IPS-NIHi11 (cell line): ENCODE results near the gene SIN3A.
"Not testable (repeated sequence)": the region's sequence is repeated elsewhere in the genome, so short reads cannot be mapped to it uniquely, and the experiment has no call there.

ENCODE experiments used
- DNase-seq: peaks from one replicate; pipeline ENCODE4 v3.0.0; 2012; ENCODE audit warnings: mixed read lengths, low spot score

The SIN3A gene

DNA sequence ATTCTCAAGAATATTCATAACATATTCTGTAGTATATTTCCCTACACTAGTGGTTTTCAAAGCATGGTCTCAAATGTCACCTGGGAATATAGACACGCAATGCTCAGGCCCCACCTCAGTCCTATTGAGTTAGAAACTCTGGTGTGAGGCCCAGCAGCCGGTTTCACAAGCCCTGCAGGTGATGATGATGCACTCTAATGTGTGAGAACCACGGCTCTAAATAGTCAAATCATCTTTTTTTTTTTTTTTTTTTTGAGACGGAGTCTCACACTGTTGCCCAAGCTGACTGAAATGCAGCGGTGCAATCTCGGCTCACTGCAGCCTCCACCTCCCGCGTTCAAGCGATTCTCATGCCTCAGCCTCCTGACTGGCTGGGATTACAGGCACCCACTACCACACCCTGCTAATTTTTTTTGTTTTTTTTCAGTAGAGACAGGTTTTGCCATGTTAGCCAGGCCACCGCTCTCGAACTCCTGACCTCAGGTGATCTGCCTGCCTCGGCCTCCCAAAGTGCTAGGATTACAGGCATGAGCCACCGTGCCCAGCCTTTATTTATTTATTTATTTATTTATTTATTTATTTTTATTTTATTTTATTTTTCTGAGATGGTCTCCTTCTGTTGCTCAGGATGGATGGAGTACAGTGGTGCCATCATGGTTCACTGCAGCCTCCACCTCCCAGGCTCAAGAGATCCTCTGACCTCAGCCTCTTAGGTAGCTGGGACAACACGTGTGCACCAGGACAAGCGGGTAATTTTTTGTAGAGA is 117.7 kb downstream of the SIN3A start:
- DNase-seq: not testable (repeated sequence)

GRCh38 chr15:75332093-75332492 is 119.4 kb downstream of the SIN3A start:
- not testable (repeated sequence) for DNase-seq

DNA sequence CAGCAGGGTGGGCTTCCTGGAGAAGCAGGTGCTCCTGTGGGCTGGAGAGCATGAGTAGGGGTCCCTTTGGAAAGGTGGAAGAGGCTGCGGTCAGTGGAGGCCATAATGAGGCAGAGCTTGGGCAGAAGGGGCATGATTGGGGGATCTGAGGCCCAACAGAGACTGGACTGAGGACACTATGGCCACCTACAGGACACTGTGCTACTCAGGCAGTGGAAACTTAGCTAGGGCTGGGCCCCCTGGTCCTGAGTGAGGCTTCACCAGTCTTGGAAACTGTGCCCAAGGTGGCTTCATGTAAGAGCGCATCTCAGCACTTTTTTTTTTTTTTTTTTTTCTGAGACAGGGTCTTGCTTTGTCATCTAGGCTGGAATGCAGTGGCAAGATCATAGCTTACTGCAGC is 121.9 kb downstream of the SIN3A start:
- DNase-seq: no peak

DNA sequence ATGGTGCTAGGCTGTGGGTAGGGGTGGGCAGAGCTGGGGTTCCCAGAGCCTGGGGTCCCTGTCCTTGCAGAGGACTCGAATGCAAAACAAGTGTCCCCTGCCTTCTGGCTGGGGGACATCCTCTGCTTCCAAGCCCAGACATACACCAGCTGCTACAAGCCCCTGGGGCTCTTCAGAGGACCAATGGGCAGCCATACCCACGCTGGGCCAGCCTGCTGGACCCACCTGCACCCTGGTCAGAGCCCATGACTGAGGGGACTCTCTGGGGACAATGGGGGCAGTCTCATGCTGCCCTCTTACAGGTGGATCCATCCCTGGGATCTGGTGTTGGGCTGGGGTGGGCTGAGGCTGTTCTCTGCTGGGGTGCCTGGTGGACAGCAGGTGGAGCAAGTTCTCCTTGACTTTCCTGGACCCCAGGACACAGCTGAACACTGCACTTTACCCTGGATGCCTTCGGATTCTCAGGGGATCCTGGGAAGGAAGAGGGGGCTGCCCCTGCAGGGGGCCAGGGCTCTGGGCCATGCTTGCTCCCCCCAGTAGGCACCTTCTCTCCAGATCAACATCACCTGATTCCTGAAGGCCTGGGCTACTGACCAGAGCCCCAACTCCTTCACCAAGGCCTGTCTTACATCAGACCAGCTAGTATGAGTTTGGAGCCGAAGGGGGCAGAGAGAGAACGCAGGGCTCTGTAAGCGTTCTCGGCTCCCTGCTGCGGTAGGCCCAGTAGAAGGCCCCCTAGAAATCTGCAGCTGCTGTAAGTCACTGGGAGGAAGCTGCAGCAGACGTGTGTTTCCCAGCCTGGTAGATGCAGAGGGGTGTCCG is 122.8 kb downstream of the SIN3A start:
- no peak for DNase-seq

DNA sequence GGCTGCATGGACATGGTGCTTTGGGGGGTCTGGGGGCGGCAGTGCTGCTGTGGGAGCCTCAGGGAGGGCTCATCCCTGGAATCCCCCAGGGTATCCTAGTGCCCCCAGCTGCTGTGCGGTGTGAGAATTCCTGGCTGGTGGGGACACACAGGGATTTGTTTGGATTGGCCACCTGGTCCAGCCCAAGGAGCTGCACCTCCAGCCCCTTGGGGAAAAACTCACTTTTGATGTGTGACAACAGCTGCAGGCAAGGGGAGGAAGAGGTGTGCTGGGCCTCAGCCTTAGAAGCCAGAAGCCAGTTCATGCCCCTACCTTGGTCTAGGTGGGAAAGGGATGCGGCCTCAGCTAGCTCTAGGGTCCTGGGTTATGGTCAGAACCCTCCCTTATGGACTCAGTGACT is 124.0 kb downstream of the SIN3A start:
- no peak for DNase-seq

GRCh38 chr15:75327005-75327404 is 124.5 kb downstream of the SIN3A start:
- DNase-seq: no peak

DNA sequence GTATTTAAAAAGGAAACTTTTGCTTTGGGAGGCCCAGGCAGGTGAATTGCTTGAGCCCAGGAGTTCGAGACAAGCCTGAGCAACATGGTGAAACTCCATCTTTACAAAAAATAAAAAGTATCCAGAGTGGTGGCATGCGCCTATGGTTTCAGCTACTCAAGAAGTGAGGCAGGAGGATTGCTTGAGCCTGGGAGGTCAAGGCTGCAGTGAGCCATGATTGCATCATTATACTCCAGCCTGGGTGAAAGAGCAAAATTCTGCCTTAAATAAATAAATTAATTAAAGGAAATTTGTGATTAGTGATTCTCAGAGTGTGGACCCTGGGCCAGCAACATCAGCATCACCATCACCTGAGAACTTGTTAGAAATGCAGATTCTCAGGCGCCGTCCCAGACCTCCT is 125.6 kb downstream of the SIN3A start:
- DNase-seq: no peak

- no peak for DNase-seq
Measured at GRCh38 chr15:75321711-75322110, 129.8 kb downstream of the SIN3A start.
